Measurements from ENCODE around the gene CETP. TPM values are rescaled to one million over a fixed set of nuclear protein-coding genes. Genes with fewer than 3 reads are reported as not detected.
"Not testable (repeated sequence)": the region's sequence is repeated elsewhere in the genome, so short reads cannot be mapped to it uniquely, and the experiment has no call there.

CETP gene
- total RNA-seq, 8 experiments from 2014 or later = 0.05 to 0.84 (median 0.29) TPM

- H3K4me3 ChIP-seq = no peak overlapping the region
Measured at GRCh38 chr16:56990407-56991286, 28.9 kb downstream of the CETP start.

GRCh38 chr16:56992431-56992830 lies 30.7 kb downstream of the CETP start:
- not testable (repeated sequence) for ATAC-seq (replicated peaks in 6 of 8); H3K4me3 ChIP-seq; H3K27ac ChIP-seq

More at GRCh38 chr16:56990407-56991286, 28.9 kb downstream of the CETP start:
- no peak overlapping the region for H3K27ac ChIP-seq
- in situ Hi-C loops (cut with MboI; ENCODE audit: low pct_unique_long_range_greater_than_20kb in 2 of 9, low sequenced_read_pairs in 9 of 9, unreplicated experiment in 9 of 9) = no loop called here
- H3K4me1 ChIP-seq (replicated peaks in 1 of 2) = peaks cover 0 to 3% of the 10 kb centered on the region in 2 donors
- 20 to 100% (median 86%) methylated on average over 2 to 13 of the region's 16 CpGs for WGBS, 10 experiments
- no peak for ATAC-seq (replicated peaks in 6 of 8)

GRCh38 chr16:56993204-56993603 lies 31.5 kb downstream of the CETP start:
- no peak overlapping the region for H3K27ac ChIP-seq
- H3K4me1 ChIP-seq (replicated peaks in 1 of 2) = peaks cover 0 to 3% of the 10 kb centered on the region in 2 donors
- in situ Hi-C loops (cut with MboI; ENCODE audit: low pct_unique_long_range_greater_than_20kb in 2 of 9, low sequenced_read_pairs in 9 of 9, unreplicated experiment in 9 of 9) = no loop called here
- no peak for ATAC-seq (replicated peaks in 6 of 8)
- WGBS, 10 experiments = 8 to 86% (median 48%) methylated on average over 1 to 2 of the region's 2 CpGs; no CpG with 5 or more reads in 2 of the 10 experiments
- H3K4me3 ChIP-seq = no peak overlapping the region

More at GRCh38 chr16:56992431-56992830, 30.7 kb downstream of the CETP start:
- in situ Hi-C loops (cut with MboI; ENCODE audit: low pct_unique_long_range_greater_than_20kb in 2 of 9, low sequenced_read_pairs in 9 of 9, unreplicated experiment in 9 of 9); H3K4me1 ChIP-seq (replicated peaks in 1 of 2): not testable (repeated sequence)
- 80 to 100% (median 100%) methylated on average over 1 of the region's 1 CpG; no CpG with 5 or more reads in 2 of the 10 experiments for WGBS, 10 experiments

GRCh38 chr16:56994311-56994710 lies 32.6 kb downstream of the CETP start:
- Histone ChIP-seq H3K4me3 (no peak overlapping the region), H3K4me1 (replicated peaks in 1 of 2) (peaks cover 0 to 3% of the 10 kb centered on the region in 2 donors), H3K27ac (no peak overlapping the region)
- 33 to 88% (median 78%) methylated on average over 1 to 3 of the region's 5 CpGs; no CpG with 5 or more reads in 1 of the 10 experiments for WGBS, 10 experiments
- in situ Hi-C loops (cut with MboI; ENCODE audit: low pct_unique_long_range_greater_than_20kb in 2 of 9, low sequenced_read_pairs in 9 of 9, unreplicated experiment in 9 of 9) = no loop called here
- peak in 3 of 8 experiments; percentile 5 to 40 (median 34) for ATAC-seq (replicated peaks in 6 of 8)

DNA sequence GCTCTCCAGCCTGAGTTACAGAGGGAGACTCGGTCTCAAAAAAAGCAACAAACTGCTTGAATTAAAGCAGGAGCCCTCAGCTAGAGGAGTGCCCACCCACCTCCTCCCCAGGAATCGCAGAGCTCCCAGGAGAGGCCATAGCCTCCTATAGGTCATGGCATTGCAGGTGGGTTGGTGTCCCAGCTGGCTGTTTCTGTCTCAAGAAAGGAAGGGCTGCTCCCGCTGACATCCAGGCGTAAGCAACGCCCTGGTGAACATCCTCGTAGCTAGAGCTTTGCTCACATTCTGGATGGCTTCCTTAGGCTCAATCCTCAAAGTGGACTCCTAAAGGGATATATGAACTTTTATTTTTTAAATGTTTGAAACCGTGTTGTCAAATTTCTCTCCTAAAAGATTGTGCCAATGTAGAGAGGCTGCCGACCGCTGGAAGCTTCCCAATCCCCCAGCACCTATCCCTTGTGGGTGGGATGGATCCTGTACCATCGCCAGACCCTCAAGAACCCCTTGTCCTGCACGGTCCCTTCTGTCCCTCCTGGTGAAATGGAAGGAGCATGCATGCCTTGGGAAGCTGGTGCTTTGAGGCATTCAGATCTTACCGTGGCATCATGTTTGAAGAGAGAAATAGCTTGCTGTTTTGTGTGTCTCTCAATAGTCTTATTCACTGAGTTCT lies 33.5 kb downstream of the CETP start:
- 59 to 94% (median 71%) methylated on average over 2 to 8 of the region's 12 CpGs; no CpG with 5 or more reads in 2 of the 10 experiments for WGBS, 10 experiments
- in situ Hi-C loops (cut with MboI; ENCODE audit: low pct_unique_long_range_greater_than_20kb in 2 of 9, low sequenced_read_pairs in 9 of 9, unreplicated experiment in 9 of 9) = no loop called here

GRCh38 chr16:56997264-56997663 lies 35.5 kb downstream of the CETP start:
- in situ Hi-C loops (cut with MboI; ENCODE audit: low pct_unique_long_range_greater_than_20kb in 2 of 9, low sequenced_read_pairs in 9 of 9, unreplicated experiment in 9 of 9) = no loop called here
- no peak overlapping the region for H3K4me3 ChIP-seq
- WGBS, 10 experiments = 67 to 100% (median 90%) methylated on average over 1 to 5 of the region's 5 CpGs; no CpG with 5 or more reads in 3 of the 10 experiments
- no peaks in the 10 kb centered on the region for H3K4me1 ChIP-seq (replicated peaks in 1 of 2)
- no peak for ATAC-seq (replicated peaks in 6 of 8)
- no peak overlapping the region for H3K27ac ChIP-seq

More for the DNA sequence above, 33.5 kb downstream of the CETP start:
- no peak for ATAC-seq (replicated peaks in 6 of 8)
- H3K4me1 ChIP-seq (replicated peaks in 1 of 2) = no peaks in the 10 kb centered on the region
- H3K4me3 ChIP-seq = no peak overlapping the region
- H3K27ac ChIP-seq = no peak overlapping the region

- Histone ChIP-seq H3K4me1 (replicated peaks in 1 of 2) (no peaks in the 10 kb centered on the region), H3K27ac (no peak overlapping the region), H3K4me3 (no peak overlapping the region)
- WGBS, 10 experiments = 29 to 93% (median 82%) methylated on average over 1 to 2 of the region's 3 CpGs; no CpG with 5 or more reads in 2 of the 10 experiments
- ATAC-seq (replicated peaks in 6 of 8) = no peak
- in situ Hi-C loops (cut with MboI; ENCODE audit: low pct_unique_long_range_greater_than_20kb in 2 of 9, low sequenced_read_pairs in 9 of 9, unreplicated experiment in 9 of 9) = no loop called here
Measured at GRCh38 chr16:56997931-56998330, 36.2 kb downstream of the CETP start.

GRCh38 chr16:56998352-56998751 lies 36.6 kb downstream of the CETP start:
- 79 to 100% (median 95%) methylated on average over 1 to 3 of the region's 3 CpGs; no CpG with 5 or more reads in 4 of the 10 experiments for WGBS, 10 experiments
- ATAC-seq (replicated peaks in 6 of 8) = no peak
- Histone ChIP-seq H3K4me1 (replicated peaks in 1 of 2) (no peaks in the 10 kb centered on the region), H3K27ac (no peak overlapping the region), H3K4me3 (no peak overlapping the region)
- in situ Hi-C loops (cut with MboI; ENCODE audit: low pct_unique_long_range_greater_than_20kb in 2 of 9, low sequenced_read_pairs in 9 of 9, unreplicated experiment in 9 of 9) = no loop called here

GRCh38 chr16:56998861-56999260 lies 37.1 kb downstream of the CETP start:
- Histone ChIP-seq H3K4me1 (replicated peaks in 1 of 2) (no peaks in the 10 kb centered on the region), H3K4me3 (no peak overlapping the region), H3K27ac (no peak overlapping the region)
- in situ Hi-C loops (cut with MboI; ENCODE audit: low pct_unique_long_range_greater_than_20kb in 2 of 9, low sequenced_read_pairs in 9 of 9, unreplicated experiment in 9 of 9) = no loop called here
- ATAC-seq (replicated peaks in 6 of 8) = no peak
- 50 to 100% (median 85%) methylated on average over 1 to 6 of the region's 6 CpGs; no CpG with 5 or more reads in 1 of the 10 experiments for WGBS, 10 experiments

- Histone ChIP-seq H3K27ac (no peak overlapping the region), H3K4me1 (replicated peaks in 1 of 2) (no peaks in the 10 kb centered on the region), H3K4me3 (no peak overlapping the region)
- in situ Hi-C loops (cut with MboI; ENCODE audit: low pct_unique_long_range_greater_than_20kb in 2 of 9, low sequenced_read_pairs in 9 of 9, unreplicated experiment in 9 of 9) = no loop called here
- 94 to 100% (median 100%) methylated on average over 1 to 3 of the region's 11 CpGs; no CpG with 5 or more reads in 7 of the 10 experiments for WGBS, 10 experiments
- no peak for ATAC-seq (replicated peaks in 6 of 8)
Measured at GRCh38 chr16:56999409-57000270, 37.9 kb downstream of the CETP start.

DNA sequence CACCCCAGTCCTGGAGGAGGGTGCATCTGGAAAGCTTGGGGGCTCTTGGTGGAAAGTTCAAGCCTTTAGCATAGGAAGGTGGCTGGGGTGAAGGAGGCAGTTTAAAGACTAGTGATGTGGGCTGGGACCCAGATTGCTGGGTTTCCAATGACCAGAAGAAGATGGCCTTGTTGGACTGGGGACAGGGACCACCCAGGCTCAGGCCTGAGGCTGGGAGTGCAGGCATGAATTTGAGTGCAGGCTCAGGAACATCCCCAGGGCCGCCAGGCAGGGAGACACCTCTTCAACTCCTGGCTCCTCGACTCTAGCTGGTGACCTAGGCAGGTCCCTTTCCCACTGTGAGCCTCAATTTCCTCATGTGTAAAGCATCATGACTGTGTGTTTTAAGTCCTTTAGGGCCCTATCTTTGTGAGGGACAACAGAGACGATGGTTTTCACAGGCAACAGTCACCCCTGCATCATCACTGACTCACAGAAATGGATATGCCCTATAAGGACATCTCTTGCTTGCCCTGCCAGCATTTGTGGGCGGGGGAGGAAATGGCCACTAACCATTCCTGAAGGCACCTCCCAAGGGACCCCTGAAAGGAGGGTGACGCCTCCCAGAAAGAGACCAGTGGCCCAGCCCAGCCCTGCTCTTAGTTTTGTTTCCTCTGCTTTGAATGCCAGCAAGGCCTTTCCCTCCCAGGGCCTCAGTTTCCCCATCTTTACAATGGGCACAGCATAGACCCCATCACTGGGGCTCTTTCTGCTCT lies 38.7 kb downstream of the CETP start:
- WGBS, 10 experiments = 0 to 85% (median 61%) methylated on average over 1 to 5 of the region's 5 CpGs; no CpG with 5 or more reads in 5 of the 10 experiments
- in situ Hi-C loops (cut with MboI; ENCODE audit: low pct_unique_long_range_greater_than_20kb in 2 of 9, low sequenced_read_pairs in 9 of 9, unreplicated experiment in 9 of 9) = no loop called here
- Histone ChIP-seq H3K4me3 (no peak overlapping the region), H3K4me1 (replicated peaks in 1 of 2) (no peaks in the 10 kb centered on the region), H3K27ac (no peak overlapping the region)
- peak in 4 of 8 experiments; percentile 41 to 96 (median 72) for ATAC-seq (replicated peaks in 6 of 8)
